ENCODE data around the gene KMT2C.
"Not testable (repeated sequence)": the region's sequence is repeated elsewhere in the genome, so short reads cannot be mapped to it uniquely, and the experiment has no call there.

Gene KMT2C

DNA sequence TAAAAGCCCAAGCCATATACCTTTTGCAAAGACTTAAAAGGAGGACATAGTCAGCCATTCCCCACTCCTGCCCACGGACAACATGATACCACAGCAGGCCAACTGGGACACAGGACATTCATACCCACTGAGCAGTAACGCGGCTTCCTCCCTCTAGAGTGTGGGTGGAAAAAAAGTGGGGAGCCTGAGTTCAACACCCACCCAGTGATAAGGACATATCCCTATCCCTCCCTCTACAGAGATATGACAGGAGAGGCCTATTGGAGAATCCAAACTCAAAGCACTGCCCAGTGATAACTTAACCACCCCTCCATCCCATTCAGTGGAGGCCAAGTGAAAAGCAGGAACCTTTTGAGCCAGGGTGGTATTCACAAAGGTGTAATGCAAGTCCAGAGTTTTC lies 148.8 kb downstream of the KMT2C start:
- not testable (repeated sequence) for DNase-seq

GRCh38 chr7:152286219-152286618 lies 149.6 kb downstream of the KMT2C start:
- DNase-seq, result not testable (repeated sequence)

DNA sequence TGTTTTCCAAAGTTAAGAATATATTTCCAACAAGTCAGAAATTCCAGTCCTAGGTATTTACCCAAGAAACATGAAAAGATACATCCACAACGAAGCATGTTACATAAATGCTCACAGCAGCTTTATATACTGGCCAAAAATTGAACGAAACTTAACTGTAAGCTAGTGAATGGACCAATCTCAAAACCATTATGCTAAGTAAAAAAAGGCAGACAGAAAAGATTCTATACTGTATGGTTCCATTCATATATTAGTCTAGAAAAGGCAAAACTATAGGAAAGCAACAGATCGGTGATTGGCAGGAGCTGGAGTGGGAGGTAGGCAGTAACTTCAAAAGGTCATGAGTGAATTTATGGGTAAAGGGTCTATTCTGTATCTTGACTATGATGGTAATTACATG lies 150.8 kb downstream of the KMT2C start:
- DNase-seq, result not testable (repeated sequence)

DNA sequence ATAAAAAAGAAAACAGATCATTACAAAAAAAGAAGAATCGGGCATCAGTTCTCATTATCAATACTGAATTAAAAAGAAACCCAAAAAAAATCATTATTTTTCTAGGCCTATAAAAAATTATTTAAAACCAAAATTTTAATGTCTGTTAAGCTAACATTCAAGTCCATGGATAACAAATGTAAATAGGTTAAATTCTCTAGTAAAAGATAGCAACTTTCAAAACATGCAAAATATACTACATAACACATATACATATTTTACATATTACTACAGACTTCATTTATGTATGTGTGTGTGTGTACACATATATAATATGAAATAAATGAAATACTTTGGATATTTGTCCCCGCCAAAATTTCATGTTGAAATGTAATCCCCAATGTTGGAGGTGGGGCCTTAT lies 158.1 kb downstream of the KMT2C start:
- not testable (repeated sequence) for DNase-seq

GRCh38 chr7:152270427-152270826 lies 165.4 kb downstream of the KMT2C start:
- DNase-seq, result not testable (repeated sequence)

DNA sequence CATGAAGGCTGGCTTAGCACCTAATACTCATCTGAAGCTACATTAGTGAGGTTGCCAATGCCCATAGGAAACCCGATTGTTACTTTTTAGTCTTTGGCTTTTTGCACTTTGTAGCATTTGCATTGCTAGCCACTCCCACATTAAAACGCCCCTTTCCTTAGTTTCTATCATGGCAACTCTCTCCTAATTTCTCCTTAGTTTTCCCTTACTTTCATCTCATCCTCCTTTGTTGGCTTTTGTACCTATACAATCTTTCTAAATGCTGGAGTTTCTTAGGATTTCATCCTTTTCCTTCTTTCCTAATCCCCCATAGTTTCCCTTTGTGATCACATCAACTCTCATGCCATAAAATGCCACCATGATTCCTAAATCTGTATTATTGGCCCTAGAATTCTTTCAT lies 168.9 kb downstream of the KMT2C start:
- not testable (repeated sequence) for DNase-seq

- not testable (repeated sequence) for DNase-seq
These were observed 170.9 kb downstream of the KMT2C start for GRCh38 chr7:152264915-152265314.

DNA sequence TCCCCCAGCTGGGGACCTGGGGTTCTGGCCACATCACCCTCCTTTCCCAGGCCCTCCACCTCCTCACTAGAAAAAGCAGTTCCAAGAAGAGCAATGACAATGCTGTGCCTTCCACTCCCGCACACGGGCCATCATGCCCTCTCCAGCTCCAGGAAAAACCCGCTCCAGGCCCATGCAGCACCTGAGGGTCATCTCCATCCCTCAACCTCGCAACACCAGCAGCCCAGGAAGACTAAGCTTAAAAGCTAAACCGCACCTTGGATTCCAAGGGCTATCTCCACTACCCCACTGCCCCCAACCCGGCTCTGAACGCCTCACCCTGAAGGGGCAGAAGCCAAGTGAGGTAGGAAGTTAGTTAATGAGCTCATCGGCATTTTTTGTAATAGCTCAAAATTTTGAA lies 173.7 kb downstream of the KMT2C start:
- not testable (repeated sequence) for DNase-seq

- DNase-seq, result not testable (repeated sequence)
These were observed 176.2 kb downstream of the KMT2C start for GRCh38 chr7:152259645-152260044.

GRCh38 chr7:152247851-152248250 lies 188.0 kb downstream of the KMT2C start:
- not testable (repeated sequence) for DNase-seq

- DNase-seq, result not testable (repeated sequence)
These were observed 190.4 kb downstream of the KMT2C start for GRCh38 chr7:152245417-152245816.

DNA sequence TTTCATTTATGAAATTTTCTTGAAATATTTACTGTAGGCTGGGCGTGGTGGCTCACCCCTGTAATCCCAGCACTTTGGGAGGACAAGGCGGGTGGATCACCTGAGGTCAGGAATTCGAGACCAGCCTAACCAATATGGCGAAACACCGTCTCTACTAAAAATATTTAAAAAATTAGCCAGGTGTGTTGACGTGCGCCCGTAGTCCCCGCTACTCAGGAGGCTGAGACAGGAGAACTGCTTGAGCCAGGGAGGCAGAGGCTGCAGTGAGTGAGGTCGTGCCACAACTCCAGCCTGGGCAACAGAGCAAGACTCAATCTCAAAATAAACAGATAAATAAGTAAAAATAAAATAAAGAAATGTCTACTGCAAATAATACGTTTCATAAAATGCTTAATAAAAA lies 192.3 kb downstream of the KMT2C start:
- DNase-seq, result not testable (repeated sequence)

DNA sequence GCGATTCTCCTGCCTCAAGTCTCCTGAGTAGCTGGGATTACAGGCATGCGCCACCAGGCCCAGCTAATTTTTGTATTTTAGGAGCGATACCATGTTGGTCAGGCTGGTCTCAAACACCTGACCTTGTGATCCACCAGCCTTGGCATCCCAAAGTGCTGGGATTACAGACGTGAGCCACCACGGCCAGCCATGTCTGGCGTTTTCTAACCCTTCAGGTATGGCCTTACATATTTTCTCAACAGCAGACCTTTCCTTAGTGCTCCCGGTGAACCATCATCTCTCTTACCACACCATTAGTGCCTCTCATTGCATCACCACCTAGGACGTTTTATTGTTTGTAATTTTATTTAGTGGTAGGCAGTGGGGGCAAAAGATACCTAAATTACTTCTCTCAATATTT lies 194.5 kb downstream of the KMT2C start:
- DNase-seq, result not testable (repeated sequence)

DNA sequence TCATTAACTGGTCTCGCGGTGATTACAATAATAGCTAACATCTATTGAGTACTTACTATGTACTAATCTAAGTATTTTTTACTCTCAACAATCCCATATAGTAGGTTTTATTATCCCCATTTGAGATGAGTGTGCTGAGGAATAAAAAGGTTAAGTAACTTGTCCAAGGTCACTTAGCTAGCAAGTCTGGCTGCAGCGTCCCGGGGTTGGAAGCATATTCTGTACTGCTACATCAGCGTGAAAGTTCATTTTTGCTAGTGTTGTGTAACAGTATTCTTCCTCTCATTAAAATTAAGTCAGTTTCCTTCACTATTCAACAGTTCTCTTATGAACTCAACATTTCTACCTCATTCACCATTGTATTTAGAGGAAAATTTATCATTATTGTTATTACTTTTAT lies 199.5 kb downstream of the KMT2C start:
- not testable (repeated sequence) for DNase-seq

GRCh38 chr7:152234421-152234820 lies 201.4 kb downstream of the KMT2C start:
- DNase-seq, result not testable (repeated sequence)

GRCh38 chr7:152231089-152231488 lies 204.7 kb downstream of the KMT2C start:
- no peak for DNase-seq

GRCh38 chr7:152219556-152219955 lies 216.2 kb downstream of the KMT2C start:
- not testable (repeated sequence) for DNase-seq

DNA sequence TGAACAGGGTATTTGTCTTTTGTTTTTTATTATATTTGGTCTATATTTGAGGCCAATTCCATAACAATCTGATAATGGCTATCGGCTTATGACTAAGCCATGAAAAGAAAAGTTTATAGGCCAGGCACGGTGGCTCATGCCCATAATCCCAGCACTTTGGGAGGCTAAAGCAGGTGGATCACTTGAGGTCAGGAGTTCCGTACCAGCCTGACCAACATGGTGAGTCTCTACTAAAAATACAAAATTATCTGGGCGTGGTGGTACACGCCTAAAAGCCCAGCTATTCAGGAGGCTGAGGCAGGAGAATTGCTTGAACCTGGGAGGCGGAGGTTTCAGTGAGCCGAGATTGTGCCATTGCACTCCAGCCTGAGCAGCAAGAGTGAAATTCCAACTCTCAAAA lies 227.0 kb downstream of the KMT2C start:
- DNase-seq, result not testable (repeated sequence)

- not testable (repeated sequence) for DNase-seq
These were observed 231.4 kb downstream of the KMT2C start for GRCh38 chr7:152204417-152204816.

- DNase-seq, result no peak
These were observed 232.7 kb downstream of the KMT2C start for GRCh38 chr7:152203095-152203494.

GRCh38 chr7:152202056-152202455 lies 233.7 kb downstream of the KMT2C start:
- DNase-seq, result no peak

DNA sequence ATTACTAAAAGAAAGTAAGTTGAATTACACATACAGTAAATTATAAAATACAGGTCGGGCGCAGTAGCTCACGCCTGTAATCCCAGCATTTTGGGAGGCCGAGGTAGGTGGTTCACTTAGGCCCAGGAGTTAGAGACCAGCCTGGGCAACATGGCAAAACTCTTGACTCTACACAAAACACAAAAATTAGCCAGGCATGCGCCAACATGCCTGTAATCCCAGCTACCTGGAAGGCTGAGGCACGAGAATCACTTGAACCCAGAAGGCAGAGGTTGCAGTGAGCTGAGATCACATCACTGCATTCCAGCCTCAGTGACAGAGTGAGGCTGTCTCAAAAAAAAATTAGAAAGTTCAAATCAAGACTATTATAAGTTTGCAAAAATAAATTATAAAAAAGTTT lies 235.4 kb downstream of the KMT2C start:
- no peak for DNase-seq

GRCh38 chr7:152196391-152196790 lies 239.4 kb downstream of the KMT2C start:
- DNase-seq, result no peak

DNA sequence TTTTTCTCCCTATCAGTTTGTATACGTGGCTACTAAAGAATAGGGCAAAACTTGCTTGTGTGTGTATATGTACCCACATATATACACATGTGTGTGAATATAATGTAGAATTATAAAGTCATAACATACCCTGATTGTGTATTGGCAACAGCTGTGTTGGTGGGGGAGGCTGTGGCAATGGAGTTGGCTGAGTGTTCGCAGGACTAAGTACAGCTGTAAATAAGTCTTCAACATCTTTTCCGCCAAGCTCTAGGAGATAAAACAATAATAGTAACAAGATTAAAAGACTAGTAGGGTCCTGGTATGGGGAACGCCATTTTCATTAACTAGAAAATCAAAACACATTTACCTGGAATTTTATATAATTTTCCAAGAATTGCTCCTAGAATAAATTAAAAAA lies 241.9 kb downstream of the KMT2C start:
- DNase-seq, result no peak

GRCh38 chr7:152189061-152189460 lies 246.7 kb downstream of the KMT2C start:
- DNase-seq, result no peak

- DNase-seq, result no peak
These were observed 250.2 kb downstream of the KMT2C start for GRCh38 chr7:152185558-152185957.

All from CD4-positive, alpha-beta T cell treated with Interleukin-17A for 1 hour (primary cell).